ENCODE data around the gene CHST5.
"Not testable (repeated sequence)": the region's sequence is repeated elsewhere in the genome, so short reads cannot be mapped to it uniquely, and the experiment has no call there.

CHST5 gene

DNA sequence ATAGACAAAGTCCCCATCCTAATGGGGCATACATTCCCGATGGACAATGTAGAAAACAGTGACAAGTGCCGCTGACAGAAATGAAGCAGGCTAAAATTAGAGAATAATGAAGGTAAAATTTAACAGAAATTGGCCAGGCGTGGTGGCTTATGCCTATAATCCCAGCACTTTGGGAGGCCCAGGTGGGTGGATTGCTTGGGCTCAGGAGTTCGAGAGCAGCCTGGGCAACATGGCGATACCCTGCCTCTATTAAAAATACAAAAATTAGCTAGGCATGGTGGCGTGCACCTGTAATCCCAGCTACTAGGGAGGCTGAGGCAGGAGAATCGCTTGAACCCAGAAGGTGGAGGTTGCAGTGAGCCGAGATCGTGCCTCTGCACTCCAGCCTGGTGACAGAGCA lies 12.5 kb upstream of the CHST5 start:
- not testable (repeated sequence) for DNase-seq

DNA sequence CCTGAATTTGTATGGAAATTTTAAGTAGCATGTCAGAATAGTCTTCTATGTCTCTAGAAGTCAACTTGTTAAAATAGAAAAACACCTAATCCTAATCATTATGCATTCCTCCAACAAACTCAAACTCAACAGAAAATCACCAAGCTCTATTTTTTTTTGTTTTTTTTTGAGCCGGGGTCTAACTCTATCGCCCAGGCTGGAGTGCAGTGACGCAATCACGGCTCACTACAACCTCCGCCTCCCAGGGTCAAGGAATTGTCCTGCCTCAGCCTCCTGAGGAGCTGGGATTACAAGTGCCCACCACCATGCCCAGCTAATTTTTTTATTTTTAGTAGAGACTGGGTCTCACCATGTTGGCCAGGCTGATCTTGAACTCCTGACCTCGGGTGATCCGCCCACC lies 10.4 kb upstream of the CHST5 start:
- DNase-seq = no peak

- not testable (repeated sequence) for DNase-seq
Measured at GRCh38 chr16:75545879-75546278, 10.0 kb upstream of the CHST5 start.

DNA sequence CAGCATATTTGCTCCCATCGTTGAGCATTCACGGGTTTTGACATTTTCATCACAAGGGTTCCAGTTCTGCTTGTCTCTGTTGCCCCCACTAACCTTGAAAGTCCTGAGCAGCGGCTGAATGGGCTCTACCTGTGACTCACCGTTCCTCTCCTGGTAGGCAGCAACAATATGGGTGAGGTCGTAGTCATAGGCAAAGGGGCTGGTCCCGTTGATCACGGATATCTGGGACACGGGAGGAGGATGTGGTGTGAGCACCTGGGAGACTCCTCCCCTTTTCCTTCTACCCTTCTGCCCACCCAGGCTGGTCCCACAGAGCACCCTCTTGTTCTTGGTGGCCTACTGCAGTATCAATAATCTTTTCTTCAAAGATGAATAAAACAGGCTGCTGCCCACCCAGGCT lies 6.6 kb upstream of the CHST5 start:
- DNase-seq = not testable (repeated sequence)

DNA sequence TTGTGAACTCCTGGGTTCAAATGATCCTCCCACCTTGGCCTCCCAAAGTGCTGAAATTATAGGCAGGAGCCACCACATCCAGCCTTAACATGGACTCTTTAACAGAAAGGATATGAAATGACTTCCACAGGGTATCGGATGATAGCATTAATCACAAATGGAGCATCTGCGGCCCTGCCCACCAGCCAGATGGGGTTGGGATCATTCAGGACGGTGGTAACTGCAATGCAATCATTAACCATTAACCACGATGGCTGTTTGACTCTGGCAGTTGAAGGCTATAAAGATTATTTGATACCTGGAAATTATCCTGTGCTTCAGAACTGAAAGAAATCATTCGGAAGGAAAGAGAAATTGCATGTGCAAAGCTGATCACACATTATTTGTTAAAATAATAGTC lies 5.3 kb upstream of the CHST5 start:
- no peak for DNase-seq

DNA sequence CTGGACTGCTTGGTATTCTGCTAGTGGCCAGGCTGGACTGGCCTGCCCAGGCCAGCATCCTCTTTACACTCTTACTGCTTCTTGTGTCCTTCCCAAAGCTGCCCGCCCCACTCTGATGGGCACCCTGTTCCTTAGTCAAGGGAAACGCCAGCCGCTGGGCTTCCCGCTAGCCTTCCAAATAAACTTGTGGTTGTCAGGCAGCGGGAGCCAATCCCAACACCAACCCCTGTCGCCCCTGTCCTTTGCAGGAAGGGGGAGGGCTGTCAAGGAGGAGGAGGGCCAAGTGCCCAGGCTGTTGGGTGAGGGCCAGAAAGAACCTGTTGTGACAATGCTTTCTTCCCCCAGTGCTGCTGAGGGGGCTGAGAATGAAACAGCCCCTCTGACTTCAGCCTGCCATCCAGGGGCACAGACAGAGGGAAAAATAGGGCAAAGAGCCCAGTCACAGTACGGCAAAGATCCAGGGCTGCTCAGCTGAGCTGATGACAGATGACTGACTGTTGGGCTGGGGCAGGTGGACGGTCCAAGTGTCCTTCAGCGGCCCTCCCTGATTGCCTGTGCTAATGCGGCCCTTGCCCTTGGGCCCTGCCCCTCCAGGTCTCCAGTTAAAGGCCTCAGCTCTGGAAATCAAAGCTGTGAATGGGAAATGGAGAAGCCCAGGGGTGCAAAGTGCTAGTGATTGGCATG lies 3.1 kb upstream of the CHST5 start:
- not testable (repeated sequence) for DNase-seq

GRCh38 chr16:75537776-75538175 lies 1.9 kb upstream of the CHST5 start:
- no peak for DNase-seq

- DNase-seq = no peak
Measured at GRCh38 chr16:75535211-75535843, 581 bp downstream of the CHST5 start.

DNA sequence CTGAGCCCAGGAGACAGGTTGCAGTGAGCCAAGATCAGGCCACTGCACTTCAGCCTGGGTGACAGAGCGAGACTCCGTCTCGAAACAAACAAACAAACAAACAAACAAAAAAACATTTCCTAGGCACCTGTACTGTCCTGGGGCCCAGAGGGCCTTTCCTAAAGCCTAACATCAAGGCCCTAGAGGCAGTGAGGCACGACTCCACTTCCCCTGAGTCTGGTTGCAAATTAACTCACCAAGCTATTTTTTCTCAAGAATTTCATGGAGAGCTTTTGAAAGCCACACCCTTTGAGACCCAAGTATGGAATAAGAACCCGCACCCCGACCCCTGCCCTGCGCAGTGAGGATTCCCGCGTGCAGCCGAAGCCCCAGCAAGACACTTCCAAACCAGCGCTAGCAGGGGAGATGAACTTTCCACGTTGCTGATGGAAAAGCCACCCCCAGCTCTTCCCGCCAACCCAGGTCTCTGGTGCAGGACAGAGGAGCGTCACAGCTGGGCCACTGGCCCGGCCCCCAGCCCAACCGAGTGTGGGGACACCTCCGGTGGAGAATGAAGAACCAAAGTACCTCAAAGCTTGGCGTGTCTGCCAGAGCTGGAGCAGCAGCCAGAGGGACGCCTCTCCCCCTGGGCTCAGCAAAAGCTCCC lies 1.2 kb downstream of the CHST5 start:
- DNase-seq = no peak

DNA sequence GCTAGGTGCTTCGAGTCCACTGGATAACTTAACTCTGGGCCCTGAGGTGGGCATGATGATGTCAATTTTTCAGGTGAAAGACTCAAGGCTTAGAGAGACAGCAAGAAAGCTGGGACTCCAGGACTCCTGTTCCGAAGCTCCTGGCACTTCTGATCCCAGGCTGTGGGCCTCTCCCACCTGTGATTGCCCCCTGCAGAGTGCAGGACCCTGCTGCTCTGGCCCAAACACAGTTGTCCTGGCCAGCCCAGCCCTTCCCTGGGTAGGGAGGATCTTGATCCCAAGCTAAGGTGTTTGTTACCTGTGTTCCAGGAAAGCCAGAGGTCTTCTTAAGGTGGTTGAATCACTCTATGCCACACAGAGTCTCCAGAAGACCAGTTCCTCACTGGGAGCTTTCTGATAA lies 3.1 kb downstream of the CHST5 start:
- no peak for DNase-seq

GRCh38 chr16:75532142-75532765 lies 3.7 kb downstream of the CHST5 start:
- no peak for DNase-seq

DNA sequence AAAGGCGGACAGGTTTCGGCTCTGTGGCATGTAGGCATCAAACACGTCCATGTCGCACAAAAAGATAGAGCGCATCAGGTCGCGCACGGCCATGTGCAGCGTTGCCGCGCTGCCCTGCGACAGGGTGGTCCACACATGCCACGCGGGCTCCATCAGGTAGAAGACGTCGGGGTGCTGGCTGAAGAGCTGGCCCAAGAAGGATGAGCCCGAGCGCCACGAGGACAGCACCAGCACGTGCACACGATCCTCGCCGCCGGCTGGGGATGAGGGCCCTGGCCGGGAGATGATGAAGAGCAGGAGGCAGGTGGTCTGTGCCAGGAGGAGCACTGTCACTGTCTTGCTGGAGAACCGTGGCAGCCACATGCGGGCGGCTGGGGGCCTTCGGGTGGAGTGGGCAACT lies 5.9 kb downstream of the CHST5 start:
- DNase-seq = no peak

DNA sequence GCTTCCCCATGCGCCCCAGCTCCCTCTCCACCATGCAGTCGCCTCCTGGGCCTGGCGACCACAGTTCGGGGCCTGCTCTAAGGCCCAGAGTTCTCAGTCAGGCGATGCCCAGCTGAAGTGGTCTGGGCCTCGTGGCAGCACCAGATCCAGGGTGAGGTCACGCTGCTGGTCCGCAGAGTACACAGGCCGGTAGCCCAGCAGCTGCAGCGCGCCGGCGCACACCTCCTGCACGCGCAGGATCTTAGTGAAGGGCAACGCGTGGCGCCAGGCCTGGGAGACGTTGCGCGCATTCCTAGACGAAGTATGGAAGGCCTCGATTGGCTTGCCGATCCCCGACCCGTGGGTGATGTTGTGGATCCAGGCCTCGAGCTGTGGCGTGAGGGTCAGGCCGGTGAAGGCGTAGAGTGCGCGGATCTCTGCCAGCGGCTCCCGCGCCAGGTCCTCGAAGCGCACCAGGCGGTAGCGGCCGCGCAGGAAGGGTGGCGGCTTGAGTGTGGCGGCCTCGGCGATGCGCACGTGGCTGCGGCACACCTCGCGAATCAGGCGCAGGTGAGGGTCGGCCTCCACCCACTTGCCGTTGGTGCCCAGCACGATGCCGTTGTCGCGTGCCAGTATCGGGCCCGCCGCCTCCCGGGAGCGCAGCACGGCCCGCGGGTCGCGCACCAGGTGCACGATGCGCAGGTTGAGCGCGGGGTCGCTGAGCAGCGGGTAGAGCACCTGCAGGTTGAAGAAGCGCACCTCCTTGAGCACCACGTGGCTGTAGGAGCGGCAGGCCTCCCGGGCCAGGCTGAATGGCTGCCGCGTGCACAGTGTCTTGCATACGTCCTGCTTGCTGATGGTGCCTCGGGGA lies 6.6 kb downstream of the CHST5 start:
- no peak for DNase-seq

DNA sequence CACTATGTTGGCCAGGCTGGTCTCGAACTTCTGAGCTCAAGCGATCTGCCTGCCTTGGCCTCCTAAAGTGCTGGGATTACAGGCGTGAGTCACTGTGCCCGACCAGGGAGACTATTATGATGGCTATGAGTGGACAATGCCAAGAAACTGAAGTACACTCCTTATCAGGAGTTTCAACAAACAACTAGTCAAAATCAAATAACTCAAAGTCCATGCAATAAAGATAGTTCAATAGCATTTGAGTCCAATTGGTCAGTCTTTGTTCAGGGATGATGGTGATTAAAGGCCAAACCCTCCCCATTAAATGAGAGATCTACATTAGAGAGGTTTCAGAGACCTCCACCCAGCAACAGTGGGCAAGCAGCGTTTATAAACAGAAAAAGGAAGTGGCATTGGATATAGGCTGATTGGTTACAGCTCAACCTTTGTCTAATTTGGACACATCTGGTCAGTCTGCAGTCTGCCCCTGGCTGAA lies 8.0 kb downstream of the CHST5 start:
- no peak for DNase-seq

DNA sequence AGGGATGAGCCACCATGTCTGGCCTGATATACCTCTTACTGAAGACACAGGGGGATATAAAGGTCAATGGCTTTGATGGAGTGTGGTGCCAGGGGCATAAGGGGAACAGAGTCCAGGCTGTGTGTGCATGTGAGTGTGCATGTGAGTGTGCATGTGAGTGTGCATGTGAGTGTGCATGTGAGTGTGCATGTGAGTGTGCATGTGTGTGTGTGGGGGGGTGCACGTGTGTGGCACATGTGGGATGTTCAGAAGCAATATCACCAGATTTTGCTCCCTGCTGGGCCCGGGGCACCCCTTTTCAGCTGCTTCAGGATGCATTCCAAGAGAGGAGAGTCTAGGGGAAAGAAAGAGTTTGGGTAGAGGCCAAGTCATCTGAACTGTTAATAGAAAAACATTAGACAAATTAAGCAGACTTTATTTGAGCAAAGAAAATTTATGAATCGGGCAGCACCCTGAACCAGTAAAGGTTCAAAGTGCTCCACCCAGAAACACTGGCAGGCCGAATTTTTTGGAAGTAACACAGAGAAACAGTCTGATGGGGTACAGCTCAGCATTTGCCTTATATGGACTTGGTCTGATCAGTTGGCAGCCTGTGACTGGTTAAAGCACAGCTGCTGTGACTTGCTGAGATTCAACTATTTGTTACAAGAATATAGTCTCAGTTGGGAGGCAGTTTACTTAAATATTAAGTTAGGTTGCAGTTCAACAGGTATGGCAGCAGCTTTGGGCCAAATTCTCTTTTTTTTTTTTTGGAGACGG lies 9.7 kb downstream of the CHST5 start:
- no peak for DNase-seq

GRCh38 chr16:75519175-75519574 lies 16.7 kb downstream of the CHST5 start:
- DNase-seq = no peak

GRCh38 chr16:75516189-75516966 lies 19.5 kb downstream of the CHST5 start:
- DNase-seq = peak; percentile 76

GRCh38 chr16:75514296-75514695 lies 21.6 kb downstream of the CHST5 start:
- no peak for DNase-seq

GRCh38 chr16:75506574-75506973 lies 29.3 kb downstream of the CHST5 start:
- DNase-seq = no peak

GRCh38 chr16:75506107-75506506 lies 29.8 kb downstream of the CHST5 start:
- no peak for DNase-seq

DNA sequence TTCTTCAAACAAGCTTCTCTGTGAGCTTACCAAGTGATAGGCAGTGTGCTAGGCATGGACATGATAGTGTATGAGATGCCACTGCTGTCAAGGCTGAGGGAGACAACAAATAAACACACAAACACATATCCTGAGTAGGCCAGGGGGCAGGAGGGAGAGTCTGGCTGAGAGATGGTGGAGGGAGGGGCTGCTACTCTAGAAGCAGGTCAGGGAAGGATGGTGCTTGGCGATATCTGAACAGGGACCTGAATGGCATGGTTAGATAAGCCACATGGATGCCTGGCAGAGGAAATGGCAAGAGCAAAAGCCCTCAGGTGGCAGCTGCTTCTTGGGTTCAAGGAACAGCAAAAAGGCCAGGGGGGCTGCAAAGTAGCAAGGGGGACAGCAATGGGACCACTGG lies 32.1 kb downstream of the CHST5 start:
- DNase-seq = no peak

All from activated CD8-positive, alpha-beta memory T cell treated with anti-CD3 and anti-CD28 coated beads, Interleukin-2, amount 50 U/mL, for 48 hours (primary cell).